Brain pericyte (primary cell): Measurements from ENCODE around the gene EEF1AKMT3.
A peak's percentile ranks its signal among the peaks of the same experiment; 100 is the strongest.

Experiments used
- DNase-seq: peaks from one replicate; pipeline ENCODE4 v3.0.0-alpha.2; 2012; ENCODE audit warnings: low read depth, low spot score

Gene EEF1AKMT3

DNA sequence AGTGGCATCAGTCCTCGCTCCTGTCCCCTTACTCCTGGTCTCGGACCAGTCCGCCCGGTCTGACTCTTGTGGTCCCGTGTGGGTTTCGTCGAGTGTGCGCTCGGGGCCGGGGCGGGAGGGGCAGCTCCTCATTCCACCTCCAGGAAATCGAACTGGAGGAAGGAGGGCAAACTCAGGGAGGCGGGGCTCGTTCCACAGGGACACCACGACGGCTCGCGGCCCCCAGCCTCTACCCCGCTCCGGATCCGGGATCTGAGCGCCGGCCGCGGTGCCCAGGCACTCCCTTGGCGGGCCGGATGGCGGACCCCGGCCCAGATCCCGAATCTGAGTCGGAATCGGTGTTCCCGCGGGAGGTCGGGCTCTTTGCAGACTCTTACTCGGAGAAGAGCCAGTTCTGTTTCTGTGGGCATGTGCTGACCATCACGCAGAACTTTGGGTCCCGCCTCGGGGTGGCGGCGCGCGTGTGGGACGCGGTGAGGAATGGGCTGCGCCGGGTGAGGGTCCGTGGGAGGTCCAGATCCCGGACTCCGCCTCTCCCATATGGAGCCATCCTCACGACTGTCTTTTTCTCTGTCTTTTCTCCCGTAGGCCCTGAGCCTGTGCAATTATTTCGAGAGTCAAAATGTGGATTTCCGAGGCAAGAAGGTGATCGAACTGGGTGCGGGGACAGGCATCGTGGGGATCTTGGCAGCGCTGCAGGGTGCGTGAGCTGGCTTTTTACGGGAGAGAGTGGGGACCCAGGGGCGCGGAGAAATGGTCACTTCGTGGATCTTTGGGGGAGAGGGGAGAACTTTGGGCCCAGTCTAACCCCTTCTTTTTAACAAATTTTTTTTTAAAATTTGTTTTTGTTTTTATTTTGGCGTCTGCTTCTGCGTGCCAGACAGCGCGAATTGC lies at the start of gene EEF1AKMT3:
EEF1AKMT3 (plus strand) TSS at position 186 of the 894 bp plus-strand sequence; CDS start at position 297, 111 bp downstream.
- peak; percentile 21 for DNase-seq

DNA sequence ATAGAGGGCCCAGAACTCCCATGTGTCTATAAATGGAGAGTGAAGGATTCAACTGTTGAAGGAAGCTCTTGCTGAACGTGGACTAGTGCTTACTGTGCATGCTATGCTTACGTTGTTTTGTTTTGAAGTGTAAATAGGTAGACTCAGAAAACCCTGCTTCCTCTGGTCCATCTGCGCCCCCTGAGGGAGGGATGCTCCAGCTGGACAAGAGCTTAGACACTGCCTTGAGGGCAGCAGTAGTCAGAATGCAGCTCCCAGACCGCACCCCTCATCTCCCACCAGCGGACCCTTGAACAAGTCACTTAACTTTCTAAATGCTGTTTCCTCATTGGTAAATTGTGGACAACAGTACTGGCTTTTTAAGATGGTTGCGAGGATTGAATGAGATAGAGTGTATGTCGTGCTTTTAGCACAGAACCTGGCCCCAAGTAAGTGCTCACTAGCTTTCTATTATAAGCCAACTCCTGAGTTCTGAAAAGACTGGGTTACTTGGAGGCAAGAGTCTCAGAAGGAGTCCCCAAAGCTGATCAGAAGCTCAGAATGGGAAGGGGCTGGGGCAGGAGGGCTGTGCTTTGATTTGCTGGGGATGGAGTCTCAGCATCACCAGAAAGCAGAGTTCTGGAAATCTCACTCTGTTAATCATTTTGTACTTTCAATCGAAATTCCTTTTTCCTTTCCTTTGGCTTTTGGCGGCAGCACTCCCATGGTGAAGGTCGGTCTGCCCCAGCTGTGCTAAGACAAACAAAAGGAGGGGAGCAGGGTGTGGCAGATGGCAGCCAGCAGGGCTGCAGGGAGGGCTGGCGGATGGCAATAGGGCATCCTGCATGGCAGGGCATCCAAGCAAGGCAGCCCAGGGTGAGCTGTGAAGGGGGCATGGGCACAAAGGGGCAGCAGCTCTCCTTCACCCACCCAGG lies 49.4 kb upstream of the EEF1AKMT3 start:
- DNase-seq = no peak

DNA sequence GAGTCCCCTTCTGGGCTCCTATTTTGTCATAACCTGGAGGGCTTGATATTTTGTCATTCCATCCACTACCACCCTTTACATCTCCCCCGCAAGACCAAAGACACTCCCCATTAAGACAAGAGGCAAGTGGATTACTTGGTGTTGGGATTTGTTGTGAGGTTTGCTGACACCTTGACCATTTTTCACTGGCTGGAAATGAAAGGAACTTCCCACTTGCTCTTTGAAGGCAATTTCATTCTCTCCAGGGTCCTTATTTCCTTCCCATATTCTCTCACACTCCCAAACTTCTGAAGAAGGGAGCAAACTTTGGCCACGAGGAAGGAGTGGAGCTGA lies 48.8 kb upstream of the EEF1AKMT3 start:
- DNase-seq = no peak

DNA sequence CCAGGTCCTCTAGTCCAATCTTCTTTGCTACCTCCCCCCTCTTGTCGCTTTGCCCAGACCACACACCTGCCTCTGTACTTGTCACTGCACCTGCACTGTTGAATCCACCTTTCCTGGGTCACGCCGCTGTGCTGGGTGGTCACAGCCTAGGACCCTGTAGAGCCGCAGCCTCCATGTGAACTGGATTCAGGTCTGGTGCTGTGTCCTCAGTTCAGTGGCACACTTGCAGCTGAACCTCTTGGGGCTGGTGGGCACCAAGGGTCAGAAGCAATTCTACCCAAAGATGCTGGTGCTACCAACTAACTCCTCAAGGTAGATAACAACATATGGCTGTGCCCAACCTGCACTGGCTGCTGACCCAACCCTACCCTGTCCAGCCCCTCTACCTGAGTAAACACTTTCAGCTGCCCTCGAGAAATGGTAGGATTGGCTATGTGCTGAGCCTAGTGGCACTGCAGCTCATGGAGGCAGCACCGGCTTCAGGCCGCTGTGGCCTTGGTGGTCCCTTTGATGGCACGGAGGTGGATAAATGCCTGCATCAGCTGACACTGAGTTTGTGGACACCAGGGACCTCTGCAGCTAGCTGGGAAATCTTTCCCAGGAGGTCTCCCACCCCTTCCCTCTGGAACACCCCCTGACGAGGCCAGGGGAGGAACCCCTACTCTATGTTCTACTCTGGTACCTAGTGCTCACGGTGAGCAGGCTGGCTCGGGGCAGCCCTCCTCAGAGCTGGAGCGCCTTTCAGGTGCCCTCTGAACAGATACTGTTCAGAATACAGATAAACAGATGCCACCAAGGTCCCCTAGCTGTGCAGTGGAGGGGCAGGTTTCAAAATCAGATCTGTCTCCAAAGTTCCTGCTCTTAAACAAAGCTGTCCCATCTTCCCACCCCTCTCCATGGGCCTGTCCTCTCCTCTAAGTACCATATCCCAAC lies 48.1 kb upstream of the EEF1AKMT3 start:
- no peak for DNase-seq

DNA sequence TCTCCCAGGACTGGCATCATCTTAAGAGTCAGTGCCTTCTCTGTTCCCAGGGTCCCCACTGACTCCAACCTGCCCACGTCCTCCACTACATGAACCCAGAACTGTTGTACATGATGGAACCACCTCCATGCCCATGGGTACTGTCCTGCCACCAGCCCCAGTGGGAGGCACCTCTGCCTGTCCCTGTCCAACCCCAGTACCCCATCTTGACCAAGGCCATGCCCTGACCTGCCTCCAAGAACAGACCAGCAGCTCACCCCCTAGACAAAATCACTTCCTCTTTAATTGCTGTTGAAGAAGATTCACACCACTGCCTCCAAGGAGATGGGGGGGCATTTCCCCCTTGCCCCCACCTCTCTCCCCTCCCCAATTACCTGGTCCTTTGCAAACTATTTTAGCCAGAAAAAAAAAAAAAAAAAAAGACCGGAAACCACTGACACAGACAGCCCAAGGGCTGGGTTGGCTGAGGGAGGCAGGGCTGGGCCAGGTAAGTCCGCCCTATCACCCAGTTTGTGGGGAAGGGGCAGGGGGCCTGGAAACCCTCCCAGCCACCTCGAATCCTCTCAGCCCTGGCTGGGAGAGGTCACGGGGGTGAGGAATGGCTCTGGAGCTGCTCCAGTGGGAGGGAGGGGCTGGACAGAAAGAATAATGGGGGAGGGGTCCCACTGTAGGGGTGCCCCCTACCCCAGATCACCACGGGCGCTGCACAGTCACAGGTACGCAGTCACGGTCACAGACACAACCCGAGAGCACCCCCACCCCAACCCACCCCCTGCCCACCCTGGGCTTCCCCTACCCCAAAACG lies 47.3 kb upstream of the EEF1AKMT3 start:
- no peak for DNase-seq

DNA sequence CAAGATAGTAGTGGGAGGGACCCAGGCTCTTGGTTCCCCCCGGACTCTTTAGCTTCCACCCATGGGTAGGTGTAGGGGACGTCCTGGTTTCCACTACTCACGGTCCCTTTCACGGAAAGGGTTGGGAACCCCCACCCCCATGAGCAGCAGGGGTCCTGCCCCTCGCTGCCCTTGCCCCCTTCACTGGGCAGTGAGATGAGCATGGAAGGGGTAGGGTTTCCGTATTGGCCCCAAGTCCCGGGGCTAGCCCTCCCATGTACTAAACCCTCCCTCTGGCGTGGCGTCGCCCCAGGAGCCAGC lies 46.6 kb upstream of the EEF1AKMT3 start:
- DNase-seq = no peak

DNA sequence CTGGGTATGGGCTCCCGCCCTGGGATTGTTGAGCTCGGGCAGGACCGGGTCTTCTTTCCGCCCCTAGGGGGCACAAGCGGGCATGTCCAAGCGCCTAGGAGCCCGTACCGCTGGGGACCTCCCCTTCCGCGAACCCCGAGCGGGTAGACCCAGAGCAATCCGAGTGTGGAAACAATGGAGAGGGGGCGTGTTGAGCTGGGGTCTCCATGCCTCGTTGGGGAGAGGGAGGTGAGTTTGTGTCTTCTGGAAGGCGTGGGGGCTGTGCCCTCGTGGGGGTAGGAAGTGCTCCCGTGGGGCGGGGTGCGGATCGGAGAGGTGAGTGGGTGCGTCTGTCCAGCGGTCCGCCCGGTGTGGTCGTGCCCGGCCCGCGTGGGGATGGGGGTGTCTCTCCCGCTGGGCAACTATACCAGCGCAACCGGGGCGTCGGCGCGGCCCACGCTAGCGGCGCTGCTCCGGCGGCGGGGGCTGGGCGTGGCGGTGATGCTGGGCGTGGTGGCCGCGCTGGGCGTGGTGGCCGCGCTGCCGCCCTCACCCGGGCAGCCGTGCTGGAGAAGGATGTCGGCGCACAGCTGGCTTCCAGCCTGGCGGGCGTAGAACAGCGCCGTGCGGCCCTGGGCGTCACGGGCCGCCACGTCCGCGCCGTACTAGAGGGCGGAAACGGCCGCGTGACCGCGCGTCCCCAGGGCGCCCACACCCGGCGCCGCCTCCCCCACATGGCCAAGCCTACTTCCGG lies 46.1 kb upstream of the EEF1AKMT3 start:
- DNase-seq = no peak

DNA sequence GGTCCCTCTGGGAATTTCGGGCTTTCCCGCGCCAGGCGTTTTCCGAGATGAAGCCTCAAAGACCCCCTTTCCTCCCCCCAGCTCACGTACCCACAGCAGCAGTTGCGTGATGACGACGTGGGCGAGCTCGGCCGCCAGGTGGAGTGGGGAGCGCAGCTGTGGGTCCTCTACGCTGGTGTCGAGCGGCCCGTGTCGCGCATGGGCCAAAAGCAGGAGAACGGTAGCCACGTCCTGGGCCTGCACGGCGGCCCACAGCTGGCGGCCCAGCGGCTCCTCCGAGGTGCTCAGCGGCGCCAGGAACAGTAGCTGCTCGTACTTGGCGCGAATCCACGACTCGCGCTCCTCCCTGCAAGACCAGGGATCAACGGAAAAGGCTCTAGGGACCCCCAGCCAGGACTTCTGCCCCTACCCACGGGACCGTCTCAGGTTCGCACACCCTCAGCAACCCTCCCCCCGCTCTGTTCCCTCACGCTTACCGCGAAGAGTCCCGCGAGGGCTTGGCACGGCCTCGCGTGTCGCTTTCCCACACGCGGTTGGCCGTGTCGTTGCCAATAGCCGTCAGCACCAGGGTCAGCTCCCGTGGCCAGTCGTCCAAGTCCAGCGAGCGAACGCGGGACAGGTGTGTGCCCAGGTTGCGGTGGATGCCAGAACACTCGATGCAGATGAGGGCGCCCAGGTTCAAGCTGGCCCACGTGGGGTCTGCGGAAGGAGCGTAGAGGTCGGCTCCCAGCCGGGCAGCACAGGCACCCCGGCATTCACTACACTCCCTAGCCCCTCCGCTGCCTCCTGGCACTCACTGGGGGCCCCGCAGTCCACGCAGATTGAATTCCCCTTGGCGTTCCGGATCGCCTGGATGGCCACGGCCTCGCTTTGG lies 45.3 kb upstream of the EEF1AKMT3 start:
- no peak for DNase-seq

DNA sequence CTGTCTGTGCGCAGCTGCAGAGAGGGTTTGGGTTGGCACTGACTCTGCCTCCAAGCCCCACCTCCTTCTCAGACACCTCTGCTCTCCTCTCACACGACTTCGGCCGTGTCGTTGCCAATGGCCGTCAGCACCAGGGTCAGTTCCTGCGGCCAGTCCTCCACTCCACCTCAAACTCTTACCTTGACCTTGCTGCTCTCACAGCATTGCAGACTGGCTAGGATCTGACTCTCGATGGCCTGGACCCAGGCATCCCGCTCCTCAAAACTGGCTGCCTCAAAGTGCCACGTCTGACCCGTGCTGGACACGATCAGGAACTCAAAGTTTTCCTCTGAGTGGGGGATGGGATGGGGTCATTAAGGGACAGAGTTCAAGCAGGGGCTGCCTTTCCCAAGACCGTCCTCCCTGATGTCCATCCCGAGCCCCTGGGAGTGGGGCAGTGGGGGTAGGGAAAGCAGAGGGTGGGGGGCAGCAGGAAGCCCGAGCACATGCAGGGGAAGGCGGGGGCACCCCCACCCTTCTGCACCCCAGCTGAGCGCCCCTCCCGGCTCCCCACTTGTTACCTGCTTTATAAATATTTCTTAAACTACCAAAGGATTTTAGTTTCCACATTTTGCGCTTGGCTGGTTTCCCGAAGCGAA lies 44.5 kb upstream of the EEF1AKMT3 start:
- no peak for DNase-seq

DNA sequence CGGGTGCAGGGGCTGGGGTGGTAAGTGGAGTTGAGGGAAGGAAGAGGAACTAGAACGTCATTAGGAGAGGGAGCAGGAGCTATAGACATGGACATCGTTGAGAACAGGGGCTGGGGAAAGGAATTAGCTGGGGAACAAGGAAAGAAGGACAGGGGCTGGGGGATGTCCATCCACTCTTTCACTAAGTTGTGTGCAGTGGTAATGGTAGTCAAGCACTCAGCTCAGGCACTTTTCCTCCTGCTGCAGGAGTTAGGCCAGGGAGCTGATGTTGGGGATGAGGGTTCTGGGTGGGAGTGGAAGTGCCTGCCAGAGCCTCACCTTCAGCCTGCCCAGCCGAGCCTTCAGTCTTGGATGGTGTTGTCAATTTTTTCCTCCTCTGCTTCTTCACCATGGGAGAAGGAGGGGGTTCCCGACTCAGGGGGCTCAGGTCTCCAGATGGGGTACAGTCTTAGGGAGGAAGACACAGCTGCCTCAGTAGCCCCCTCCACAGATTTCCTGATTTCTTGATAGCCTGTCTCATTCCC lies 43.0 kb upstream of the EEF1AKMT3 start:
- no peak for DNase-seq

DNA sequence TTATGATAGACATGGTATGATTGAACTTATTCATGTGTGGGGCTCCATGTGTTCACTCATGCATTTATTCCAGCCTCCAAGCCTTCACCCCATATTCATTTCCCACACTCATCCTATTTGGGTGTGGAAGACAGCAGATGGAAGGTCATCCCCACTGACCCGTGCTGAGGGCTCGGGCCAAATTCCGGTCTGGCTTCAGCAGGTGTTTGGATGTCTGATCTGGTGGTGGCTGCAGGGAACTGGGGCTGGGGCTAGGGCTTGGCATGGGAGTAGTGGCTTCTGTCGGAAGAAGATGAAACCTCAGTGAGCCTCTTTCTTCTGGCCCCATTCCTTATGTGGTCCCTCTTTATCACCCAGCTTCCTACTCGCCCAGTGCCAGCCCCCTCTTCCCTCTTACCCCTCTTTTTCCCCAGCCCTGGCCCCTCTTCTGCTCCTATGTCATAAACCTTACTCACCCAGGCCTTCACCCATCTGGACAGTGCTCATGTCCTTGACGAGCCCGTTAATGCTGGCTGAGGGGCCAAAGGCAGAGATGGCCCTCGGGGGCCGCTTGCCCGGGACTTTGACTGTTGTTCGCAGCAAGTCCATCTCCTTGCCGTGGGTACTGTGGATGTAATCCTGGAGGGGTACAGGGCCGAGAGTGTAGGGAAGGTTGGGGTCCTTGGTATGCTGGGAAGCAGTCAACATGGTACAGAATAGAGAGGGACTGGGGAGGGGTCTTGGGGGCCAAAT lies 41.9 kb upstream of the EEF1AKMT3 start:
- no peak for DNase-seq

DNA sequence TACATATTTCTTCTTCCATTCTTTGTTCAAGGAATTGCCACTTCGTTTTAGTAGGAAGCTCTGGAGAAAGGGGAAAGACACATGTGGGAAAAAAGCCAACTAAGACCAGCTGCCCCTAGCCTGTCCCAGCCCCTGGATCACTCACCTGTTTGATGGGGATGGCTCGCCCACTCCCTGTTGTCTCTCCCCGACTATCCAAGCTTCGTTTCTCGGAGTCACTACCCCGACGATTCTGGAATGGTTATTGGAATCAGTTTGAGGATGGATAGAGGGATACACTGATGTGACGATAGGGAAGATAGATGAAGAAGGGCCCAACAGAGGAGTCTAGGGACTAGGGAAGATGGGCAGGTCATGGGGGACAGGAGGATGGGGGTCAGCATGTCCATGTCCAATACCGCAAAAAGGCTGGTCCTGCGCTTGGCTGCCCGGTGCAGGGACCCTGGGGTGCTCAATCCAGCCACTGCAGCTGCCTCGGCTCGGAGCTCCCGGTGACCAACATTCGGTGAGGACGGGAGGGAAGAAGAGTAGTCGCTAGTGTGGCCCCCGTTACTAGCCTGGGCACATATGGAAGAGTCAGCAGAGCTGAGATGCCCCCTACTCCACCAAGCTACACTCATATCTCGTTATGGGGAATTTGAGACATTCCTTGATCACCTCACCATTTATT lies 40.9 kb upstream of the EEF1AKMT3 start:
- DNase-seq = no peak

DNA sequence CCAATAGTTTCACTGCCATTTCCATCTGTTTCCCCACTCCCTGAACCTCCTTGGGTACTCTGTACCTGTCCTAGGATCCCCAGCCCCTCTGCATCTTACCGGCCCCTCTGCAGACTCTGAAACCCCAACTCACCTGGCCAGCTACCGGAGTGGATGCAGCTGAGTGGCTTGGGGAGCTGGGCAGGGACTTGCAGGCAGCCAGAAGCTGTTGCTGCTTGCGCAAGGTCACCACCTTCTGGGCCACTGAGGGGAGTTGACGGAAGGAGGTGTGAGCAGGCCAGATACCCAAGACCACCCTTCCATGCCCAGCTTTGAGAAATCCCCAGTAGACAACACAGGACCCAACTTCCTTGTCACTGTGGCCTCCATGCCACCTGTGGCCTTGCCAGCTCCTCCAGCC lies 40.1 kb upstream of the EEF1AKMT3 start:
- no peak for DNase-seq

DNA sequence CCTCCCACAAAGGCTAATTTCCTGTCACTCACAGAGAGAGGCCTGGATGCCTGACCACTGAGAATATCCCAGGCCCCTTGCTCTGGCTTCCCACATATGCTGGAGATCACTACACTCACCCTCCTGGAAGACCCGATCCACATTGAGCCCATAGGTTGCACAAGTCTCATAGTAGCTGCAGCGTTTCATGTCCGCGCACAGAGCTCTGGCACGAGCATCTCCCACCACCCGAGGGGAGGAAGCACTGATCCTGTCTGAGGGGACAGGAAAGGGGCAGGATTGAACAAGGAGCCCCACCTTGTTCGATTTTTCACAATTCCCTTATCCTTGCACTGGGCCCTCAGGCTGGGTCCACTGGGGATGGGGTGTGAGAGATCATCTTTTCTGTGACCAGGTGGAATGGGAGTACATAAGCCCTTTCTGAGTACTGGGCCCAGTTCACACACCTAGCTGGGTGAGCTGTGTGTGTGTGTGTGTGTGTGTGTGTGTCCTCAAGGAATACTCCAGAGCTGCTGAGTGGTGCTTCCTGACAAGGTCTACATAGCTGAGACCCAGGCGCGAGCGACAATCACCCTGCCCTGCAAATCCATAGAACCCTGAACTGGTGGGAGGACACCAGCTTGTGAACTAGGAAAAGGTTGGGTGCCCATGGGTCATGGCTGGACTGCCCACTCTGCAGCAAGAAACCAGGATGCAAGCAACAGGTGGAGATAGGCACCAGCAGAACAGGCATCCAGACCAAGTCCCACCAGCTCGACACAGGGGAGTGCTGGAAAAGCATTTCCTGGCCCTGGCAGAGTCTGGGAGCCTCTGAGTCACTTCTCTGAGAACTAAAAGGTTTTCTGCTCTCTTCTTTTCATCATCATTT lies 39.5 kb upstream of the EEF1AKMT3 start:
- DNase-seq = no peak

DNA sequence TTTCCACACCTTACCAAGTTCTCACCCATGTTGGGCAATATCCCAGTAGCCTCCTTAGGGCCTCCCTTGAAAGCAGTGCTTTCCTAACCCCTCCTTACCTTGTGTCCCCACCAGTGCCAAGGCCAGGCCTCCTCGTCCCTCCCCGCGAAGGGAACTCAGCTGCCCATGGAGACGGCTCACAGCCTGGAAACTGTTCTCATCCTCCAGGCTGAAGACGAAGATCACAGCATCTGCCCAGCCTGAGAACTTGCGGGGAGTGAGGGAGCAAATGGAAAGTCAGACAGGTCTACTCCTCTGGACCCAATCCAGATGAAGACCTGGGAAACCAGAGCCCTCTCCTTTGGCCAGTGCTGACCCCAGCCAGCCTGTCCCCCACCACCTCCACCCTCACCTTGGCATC lies 38.5 kb upstream of the EEF1AKMT3 start:
- no peak for DNase-seq

DNA sequence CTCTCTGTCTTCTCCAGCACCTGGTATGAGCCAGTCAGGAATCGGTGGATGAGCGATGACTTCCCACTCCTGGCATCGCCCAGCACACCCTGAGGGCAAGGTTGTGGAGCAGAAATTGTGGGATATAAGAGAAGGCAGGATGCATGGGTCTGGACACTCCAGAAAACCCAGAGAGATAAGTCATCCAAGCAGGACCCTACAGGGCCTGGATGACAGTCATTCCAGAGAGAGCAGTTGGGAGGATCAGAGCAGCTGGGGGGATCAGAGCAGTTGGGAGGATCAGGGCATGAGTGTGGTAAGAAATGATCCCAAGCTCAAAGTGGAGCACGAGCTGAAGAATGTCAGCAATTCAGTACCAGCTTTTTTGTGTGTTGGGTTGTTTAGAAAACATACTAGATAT lies 37.8 kb upstream of the EEF1AKMT3 start:
- no peak for DNase-seq
